GM13977 (cell line): ENCODE measurements around the gene RHBDD2.
"Not testable (repeated sequence)": the region's sequence is repeated elsewhere in the genome, so short reads cannot be mapped to it uniquely, and the experiment has no call there.

Experiments
- DNase-seq: peaks from one replicate; pipeline ENCODE4 v3.0.0; 2012; ENCODE audit warnings: low spot score
- in situ Hi-C: fragments of 300-500 bp; cut with MboI; formaldehyde crosslinking; loops from one replicate; pipeline ENCODE4 v1.12.0; 2022; ENCODE audit warnings: low sequenced_read_pairs, low pct_unique_long_range_greater_than_20kb, mixed read lengths, inconsistent platforms; ENCODE audit not compliant: unreplicated experiment
- TF ChIP-seq, protein P1 (sequence below): IDR thresholded peaks from 2 replicates; pipeline ENCODE4 v1.5.1; 2012; ENCODE audit warnings: mild to moderate bottlenecking, control low read depth; ENCODE audit not compliant: insufficient read depth; ENCODE audit errors: extremely low read depth, missing control alignments

The RHBDD2 gene

DNA sequence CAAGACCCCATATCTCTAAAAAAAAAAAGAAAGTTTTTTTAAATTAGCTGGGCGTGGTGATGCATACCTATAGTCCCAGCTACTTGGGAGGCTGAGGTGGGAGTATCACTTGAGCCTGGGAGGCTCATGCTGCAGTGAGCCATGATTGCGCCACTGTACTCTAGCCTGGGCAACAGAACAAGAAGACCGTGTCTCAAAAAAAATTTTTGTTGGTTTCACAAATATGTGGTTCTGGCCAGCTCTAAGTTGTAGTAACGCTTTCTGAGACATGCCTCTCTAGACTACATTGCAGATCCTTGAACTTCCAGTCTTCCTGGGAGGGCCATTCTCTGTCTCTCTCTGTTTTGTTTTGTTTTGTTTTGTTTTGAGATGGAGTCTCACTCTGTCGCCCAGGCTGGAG lies 24.6 kb upstream of the RHBDD2 start:
- in situ Hi-C loops, result no loop called here
- TF ChIP-seq, protein P1, sequence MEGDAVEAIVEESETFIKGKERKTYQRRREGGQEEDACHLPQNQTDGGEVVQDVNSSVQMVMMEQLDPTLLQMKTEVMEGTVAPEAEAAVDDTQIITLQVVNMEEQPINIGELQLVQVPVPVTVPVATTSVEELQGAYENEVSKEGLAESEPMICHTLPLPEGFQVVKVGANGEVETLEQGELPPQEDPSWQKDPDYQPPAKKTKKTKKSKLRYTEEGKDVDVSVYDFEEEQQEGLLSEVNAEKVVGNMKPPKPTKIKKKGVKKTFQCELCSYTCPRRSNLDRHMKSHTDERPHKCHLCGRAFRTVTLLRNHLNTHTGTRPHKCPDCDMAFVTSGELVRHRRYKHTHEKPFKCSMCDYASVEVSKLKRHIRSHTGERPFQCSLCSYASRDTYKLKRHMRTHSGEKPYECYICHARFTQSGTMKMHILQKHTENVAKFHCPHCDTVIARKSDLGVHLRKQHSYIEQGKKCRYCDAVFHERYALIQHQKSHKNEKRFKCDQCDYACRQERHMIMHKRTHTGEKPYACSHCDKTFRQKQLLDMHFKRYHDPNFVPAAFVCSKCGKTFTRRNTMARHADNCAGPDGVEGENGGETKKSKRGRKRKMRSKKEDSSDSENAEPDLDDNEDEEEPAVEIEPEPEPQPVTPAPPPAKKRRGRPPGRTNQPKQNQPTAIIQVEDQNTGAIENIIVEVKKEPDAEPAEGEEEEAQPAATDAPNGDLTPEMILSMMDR, result no peak
- DNase-seq, result no peak

GRCh38 chr7:75854813-75855345 lies 24.0 kb upstream of the RHBDD2 start:
- DNase-seq, in situ Hi-C loops: not testable (repeated sequence)

GRCh38 chr7:75856536-75856935 lies 22.3 kb upstream of the RHBDD2 start:
- DNase-seq, result no peak
- in situ Hi-C loops, result no loop called here
- TF ChIP-seq, protein P1, result no peak

- in situ Hi-C loops, result no loop called here
- DNase-seq, result no peak
- TF ChIP-seq, protein P1, result no peak
Observed at GRCh38 chr7:75858410-75858809, 20.4 kb upstream of the RHBDD2 start.

DNA sequence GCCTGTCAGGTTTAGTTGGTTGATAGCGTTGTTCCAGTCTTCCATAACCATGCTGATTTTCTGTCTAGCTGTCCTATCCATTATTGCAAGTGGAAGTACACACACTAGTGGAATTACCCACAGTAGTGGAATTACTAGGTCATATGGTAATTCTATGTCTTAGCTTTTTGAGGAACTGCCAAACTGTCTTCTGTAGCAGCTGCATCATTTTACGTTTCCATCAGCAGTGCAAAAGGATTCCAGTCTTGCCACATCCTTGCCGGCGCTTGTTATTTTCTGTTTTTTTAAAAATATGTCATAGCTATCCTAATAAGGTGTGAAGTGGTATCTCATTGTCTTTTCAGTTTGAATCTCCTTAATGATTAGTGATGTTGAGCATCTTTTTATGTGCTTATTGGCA lies 17.2 kb upstream of the RHBDD2 start:
- TF ChIP-seq, protein P1, result no peak
- in situ Hi-C loops, result loop anchor here (10.0 kb wide), 1 partner anchor 153 kb away; no protein-coding TSS in a partner anchor
- DNase-seq, result no peak

DNA sequence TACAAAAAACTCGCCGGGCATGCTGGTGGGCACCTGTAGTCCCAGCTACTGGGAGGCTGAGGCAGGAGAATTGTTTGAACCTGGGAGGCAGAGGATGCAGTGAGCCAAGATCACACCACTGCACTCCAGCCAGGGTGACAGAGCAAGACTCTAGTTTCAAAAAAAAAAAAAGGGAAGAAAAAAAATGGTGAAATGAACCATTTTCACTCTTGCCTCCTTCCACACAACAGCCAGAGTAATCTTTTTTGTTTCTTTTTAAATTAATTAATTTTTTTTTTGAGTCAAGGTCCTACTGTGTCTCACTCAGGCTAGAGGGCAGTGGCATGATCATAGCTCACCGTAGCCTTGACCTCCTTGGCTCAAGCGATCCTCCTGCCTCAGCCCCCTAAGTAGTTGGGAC lies 14.6 kb upstream of the RHBDD2 start:
- in situ Hi-C loops, result loop anchor here (10.0 kb wide), 1 partner anchor 151 kb away; no protein-coding TSS in a partner anchor
- DNase-seq, result not testable (repeated sequence)

DNA sequence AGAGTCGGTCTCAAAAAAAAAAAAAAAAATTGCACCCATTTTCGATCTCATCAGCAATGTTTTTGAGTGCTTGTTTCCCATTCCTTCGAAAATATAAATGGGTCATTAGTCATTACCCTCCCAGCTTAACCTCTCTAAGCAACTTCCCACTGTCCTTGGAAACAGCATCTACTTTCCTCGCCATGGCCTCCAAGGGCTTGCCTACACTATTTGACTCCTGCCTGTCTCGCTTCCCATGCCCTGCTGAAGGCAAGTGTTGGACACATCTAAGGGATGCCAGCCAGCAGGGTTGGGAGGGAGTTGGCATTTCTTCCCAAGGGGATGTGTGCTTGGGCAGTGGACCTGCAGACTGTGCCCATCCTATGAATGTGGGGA lies 12.7 kb upstream of the RHBDD2 start:
- no peak for DNase-seq
- in situ Hi-C loops, result loop anchor here (10.0 kb wide), 1 partner anchor 149 kb away; no protein-coding TSS in a partner anchor

More for the DNA sequence above, 12.7 kb upstream of the RHBDD2 start:
- TF ChIP-seq, protein P1, result no peak
